ENCODE data around the gene FZD2. TPM values are rescaled to one million over a fixed set of nuclear protein-coding genes. Genes with fewer than 3 reads are reported as not detected.

Gene FZD2
- total and polyA plus RNA-seq, 2 of the 8 experiments (the other 6 are each of a cell fraction or from before 2014, with no cell fraction given): 17.6 to 86.7 TPM

- Histone ChIP-seq H3K36me3 (ENCODE audit: control insufficient read depth in 2 of 4, insufficient read depth in 4 of 4, low read length in 3 of 4) (no peaks in the 10 kb centered on the region), H3K23me2 (ENCODE audit: low read depth, low read length) (no peaks in the 10 kb centered on the region), H3K79me1 (ENCODE audit: low read depth, low read length) (no peaks in the 10 kb centered on the region), H3K79me2 (ENCODE audit: control insufficient read depth in 1 of 2, insufficient read depth in 2 of 2, low read length in 2 of 2) (no peaks in the 10 kb centered on the region), H2BK15ac (ENCODE audit: low read length) (no peak overlapping the region), H2AK5ac (ENCODE audit: low read depth, low read length) (no peak overlapping the region), H2BK5ac (ENCODE audit: low read depth, low read length) (no peak overlapping the region), H2BK20ac (ENCODE audit: low read length) (no peak overlapping the region), H3K4me3 (ENCODE audit: extremely low read depth in 1 of 4, insufficient read depth in 2 of 4, low read depth in 3 of 4, low read length in 4 of 4) (no peak overlapping the region), H4K91ac (replicated peaks; ENCODE audit: insufficient read length, low read length) (no peak overlapping the region), H3K9ac (replicated peaks in 1 of 4; ENCODE audit: extremely low read depth in 1 of 4, low read depth in 3 of 4, low read length in 3 of 4) (no peak overlapping the region), H3K56ac (replicated peaks; ENCODE audit: insufficient read length, low read depth, low read length) (no peak overlapping the region), H3K23ac (ENCODE audit: insufficient read length) (no peak overlapping the region), H3K27me3 (replicated peaks in 1 of 4; ENCODE audit: control insufficient read depth in 3 of 4, extremely low read depth in 1 of 4, insufficient read depth in 3 of 4, low read length in 3 of 4) (no peaks in the 10 kb centered on the region), H4K20me1 (replicated peaks in 1 of 2; ENCODE audit: control insufficient read depth in 1 of 2, insufficient read depth in 2 of 2, low read length in 2 of 2) (no peaks in the 10 kb centered on the region), H2BK120ac (replicated peaks; ENCODE audit: low read depth, low read length) (no peak overlapping the region), H4K8ac (ENCODE audit: extremely low read depth, insufficient read depth, low read length) (no peak overlapping the region), H3K9me3 (ENCODE audit: insufficient read depth in 2 of 2, low read depth in 1 of 2, low read length in 1 of 2) (peaks cover 0 to 7% of the 10 kb centered on the region in 2 experiments; a peak in 1 of 4 replicates), H3K18ac (ENCODE audit: extremely low read depth, low read length) (no peak overlapping the region), H2AFZ (ENCODE audit: low read length) (no peak overlapping the region), H3K4me2 (ENCODE audit: insufficient read depth in 1 of 2, low read depth in 2 of 2, low read length in 2 of 2) (no peak overlapping the region), H3K4ac (replicated peaks; ENCODE audit: insufficient read length, low read depth, low read length) (no peak overlapping the region), H3K4me1 (replicated peaks in 1 of 4; ENCODE audit: control insufficient read depth in 3 of 4, insufficient read depth in 4 of 4, low read length in 3 of 4) (no peaks in the 10 kb centered on the region), H4K5ac (ENCODE audit: insufficient read length, low read depth, low read length) (no peak overlapping the region), H3K27ac (ENCODE audit: low read depth, low read length) (no peak overlapping the region), H3K14ac (ENCODE audit: insufficient read length) (no peak overlapping the region), H2BK12ac (ENCODE audit: low read depth, low read length) (no peak overlapping the region)
- FAIRE-seq (no peak), DNase-seq (ENCODE audit: low read depth in 1 of 2, low spot score in 2 of 2) (no peak)
- ChIA-PET CTCF (ENCODE audit: partially characterized antibody) (interaction anchor here (0.7 to 1.6 kb wide), 4 partner anchors 11 to 754 kb away, joined by 3 to 5 read pairs (median 4); no protein-coding TSS in a partner anchor), POLR2A (ENCODE audit: partially characterized antibody) (interaction anchor here (0.6 to 1.3 kb wide), 2 partner anchors 16 to 43 kb away, joined by 3 to 4 read pairs; partner anchors contain the start of gene FZD2)
- 89% methylated on average over 2 of the region's 2 CpGs; no CpG with 5 or more reads in 1 of the 2 experiments for WGBS, 2 experiments (ENCODE audit: extremely low coverage in 1 of 2, insufficient coverage in 1 of 2, insufficient read length in 1 of 2, insufficient replicate concordance in 2 of 2, low coverage in 1 of 2, low lambda C conversion rate in 2 of 2, missing lambda C conversion rate in 1 of 2)
- TF ChIP-seq CBX5 (IDR thresholded peaks at IDR 0.05; ENCODE audit: low read depth, low read length): no peak
- TF ChIP-seq MAFK (IDR thresholded peaks at IDR 0.05; ENCODE audit: low read depth, low read length): no peak
- TF ChIP-seq TAF1 (IDR thresholded peaks at IDR 0.05; ENCODE audit: low read depth, low read length): no peak
- no peak for TF ChIP-seq SRF (IDR thresholded peaks at IDR 0.05; ENCODE audit: low read depth, low read length)
- no peak for TF ChIP-seq BCL11A (IDR thresholded peaks at IDR 0.05; ENCODE audit: low read depth in 2 of 2, low read length in 2 of 2)
- TF ChIP-seq RAD21 (IDR thresholded peaks at IDR 0.05 in 1 of 2, conservative IDR thresholded peaks at IDR 0.05 in 1 of 2; ENCODE audit: low read depth in 2 of 2, low read length in 2 of 2): no peak
- no peak for TF ChIP-seq POLR2AphosphoS5 (IDR thresholded peaks at IDR 0.05; ENCODE audit: low read depth, low read length)
- TF ChIP-seq SAP30 (IDR thresholded peaks at IDR 0.05; ENCODE audit: insufficient read depth, insufficient replicate concordance, low read length): no peak
- TF ChIP-seq TBP (IDR thresholded peaks at IDR 0.05; ENCODE audit: low read depth, low read length): no peak
- TF ChIP-seq TCF12 (IDR thresholded peaks at IDR 0.05; ENCODE audit: low read depth, low read length): no peak
- TF ChIP-seq, protein P1, sequence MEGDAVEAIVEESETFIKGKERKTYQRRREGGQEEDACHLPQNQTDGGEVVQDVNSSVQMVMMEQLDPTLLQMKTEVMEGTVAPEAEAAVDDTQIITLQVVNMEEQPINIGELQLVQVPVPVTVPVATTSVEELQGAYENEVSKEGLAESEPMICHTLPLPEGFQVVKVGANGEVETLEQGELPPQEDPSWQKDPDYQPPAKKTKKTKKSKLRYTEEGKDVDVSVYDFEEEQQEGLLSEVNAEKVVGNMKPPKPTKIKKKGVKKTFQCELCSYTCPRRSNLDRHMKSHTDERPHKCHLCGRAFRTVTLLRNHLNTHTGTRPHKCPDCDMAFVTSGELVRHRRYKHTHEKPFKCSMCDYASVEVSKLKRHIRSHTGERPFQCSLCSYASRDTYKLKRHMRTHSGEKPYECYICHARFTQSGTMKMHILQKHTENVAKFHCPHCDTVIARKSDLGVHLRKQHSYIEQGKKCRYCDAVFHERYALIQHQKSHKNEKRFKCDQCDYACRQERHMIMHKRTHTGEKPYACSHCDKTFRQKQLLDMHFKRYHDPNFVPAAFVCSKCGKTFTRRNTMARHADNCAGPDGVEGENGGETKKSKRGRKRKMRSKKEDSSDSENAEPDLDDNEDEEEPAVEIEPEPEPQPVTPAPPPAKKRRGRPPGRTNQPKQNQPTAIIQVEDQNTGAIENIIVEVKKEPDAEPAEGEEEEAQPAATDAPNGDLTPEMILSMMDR (IDR thresholded peaks at IDR 0.05; ENCODE audit: control extremely low read depth in 1 of 3, insufficient read depth in 1 of 3, low read depth in 1 of 3, low read length in 3 of 3): no peak
- TF ChIP-seq BRCA1 (IDR thresholded peaks at IDR 0.05; ENCODE audit: low read depth, low read length): no peak
These were observed 15.5 kb downstream of the FZD2 start for GRCh38 chr17:44572801-44573200.

Measured in H1 (cell line).